Measurements from ENCODE around the gene NOSIP.

NOSIP gene

DNA sequence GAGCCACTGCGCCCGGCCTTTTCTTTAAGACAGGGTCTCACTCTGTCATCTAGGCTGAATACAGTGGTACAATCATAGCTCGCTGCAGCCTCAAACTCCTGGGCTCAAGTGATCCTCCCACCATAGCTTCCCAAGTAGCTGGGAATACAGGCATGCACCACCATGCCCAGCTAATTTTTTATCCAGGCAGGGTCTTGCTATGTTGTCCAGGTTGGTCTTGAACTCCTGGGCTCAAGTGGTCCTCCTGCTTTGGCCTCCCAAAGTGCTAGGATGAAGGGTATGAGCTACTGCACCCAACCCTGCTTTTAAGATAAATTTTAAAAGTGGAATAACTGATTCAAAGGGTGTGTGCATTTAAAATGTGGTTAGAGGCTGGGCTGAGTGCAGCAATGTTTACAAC is 14.1 kb downstream of the NOSIP start:
- TF ChIP-seq ZFX (IDR thresholded peaks at IDR 0.05), result no peak
- TF ChIP-seq, protein P1, sequence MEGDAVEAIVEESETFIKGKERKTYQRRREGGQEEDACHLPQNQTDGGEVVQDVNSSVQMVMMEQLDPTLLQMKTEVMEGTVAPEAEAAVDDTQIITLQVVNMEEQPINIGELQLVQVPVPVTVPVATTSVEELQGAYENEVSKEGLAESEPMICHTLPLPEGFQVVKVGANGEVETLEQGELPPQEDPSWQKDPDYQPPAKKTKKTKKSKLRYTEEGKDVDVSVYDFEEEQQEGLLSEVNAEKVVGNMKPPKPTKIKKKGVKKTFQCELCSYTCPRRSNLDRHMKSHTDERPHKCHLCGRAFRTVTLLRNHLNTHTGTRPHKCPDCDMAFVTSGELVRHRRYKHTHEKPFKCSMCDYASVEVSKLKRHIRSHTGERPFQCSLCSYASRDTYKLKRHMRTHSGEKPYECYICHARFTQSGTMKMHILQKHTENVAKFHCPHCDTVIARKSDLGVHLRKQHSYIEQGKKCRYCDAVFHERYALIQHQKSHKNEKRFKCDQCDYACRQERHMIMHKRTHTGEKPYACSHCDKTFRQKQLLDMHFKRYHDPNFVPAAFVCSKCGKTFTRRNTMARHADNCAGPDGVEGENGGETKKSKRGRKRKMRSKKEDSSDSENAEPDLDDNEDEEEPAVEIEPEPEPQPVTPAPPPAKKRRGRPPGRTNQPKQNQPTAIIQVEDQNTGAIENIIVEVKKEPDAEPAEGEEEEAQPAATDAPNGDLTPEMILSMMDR (conservative IDR thresholded peaks at IDR 0.05), result no peak

DNA sequence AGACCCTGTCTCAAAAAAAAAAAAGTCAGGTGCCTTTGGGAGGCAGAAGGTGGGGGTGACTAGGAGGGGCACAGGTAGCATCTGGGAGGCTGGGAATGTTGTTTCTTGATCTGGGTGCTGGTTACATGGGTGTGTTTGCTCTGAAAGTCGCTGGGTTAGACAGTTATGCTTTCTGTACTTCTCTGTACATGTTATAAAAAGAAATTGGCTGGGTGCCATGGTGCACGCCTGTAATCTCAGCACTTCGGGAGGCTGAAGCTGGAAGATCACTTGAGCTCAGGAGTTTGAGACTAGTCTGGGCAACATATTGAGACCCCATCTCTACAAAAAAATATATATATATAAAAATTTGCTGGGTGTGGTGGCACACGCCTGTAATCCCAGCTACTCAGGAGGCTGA is 15.1 kb downstream of the NOSIP start:
- TF ChIP-seq ZFX (IDR thresholded peaks at IDR 0.05), result no peak
- TF ChIP-seq, protein P1 (conservative IDR thresholded peaks at IDR 0.05), result no peak
- no peak overlapping the region for H3K27ac ChIP-seq

More for the DNA sequence above, 14.1 kb downstream of the NOSIP start:
- no peak overlapping the region for H3K27ac ChIP-seq

DNA sequence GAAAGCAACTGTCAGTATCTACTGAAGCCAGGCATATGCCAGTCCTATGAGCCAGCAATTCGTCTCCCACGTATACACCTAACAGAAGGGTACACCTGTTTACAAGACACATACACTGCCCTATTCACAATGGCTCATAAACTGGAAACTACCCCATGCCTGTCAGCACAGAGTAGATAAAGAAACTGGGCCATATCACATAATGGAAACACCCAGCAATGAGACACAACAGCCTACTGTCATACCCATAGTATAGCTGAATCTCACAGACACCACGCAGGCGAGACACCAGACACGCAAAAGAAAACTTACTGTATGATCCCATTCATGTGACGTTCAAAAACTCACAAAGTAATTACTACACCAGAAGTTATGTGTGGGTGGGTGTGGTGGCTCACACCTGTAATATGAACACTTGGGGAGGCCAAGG is 15.7 kb downstream of the NOSIP start:
- TF ChIP-seq ZFX (IDR thresholded peaks at IDR 0.05), result no peak
- TF ChIP-seq, protein P1 (conservative IDR thresholded peaks at IDR 0.05), result no peak
- no peak overlapping the region for H3K27ac ChIP-seq

DNA sequence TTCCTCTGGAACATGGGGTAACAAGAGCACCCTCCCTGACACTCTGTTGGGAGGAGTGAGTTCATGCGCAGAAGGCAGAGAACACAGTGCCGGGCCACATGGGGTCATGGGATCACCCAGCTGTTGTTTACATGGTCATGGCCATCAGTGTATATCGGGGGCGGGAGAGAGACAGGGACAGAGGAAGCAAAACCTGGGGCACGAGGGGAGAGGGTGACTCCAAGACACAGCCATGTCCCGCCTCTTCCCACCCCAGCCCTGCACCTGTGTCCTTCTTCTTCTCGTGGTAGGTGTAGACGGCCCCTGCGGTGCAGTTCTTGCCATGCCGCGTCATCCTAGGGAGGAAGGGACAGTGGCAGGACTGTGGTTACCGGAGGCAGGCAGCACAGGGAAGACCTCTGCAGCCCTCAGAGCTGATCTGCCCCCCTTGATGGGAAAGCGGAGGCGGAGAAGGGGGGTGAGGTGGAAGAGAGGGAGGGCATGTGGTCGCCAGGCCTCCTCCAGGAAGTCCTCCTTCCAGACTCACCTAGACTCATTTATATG is 19.9 kb downstream of the NOSIP start:
- TF ChIP-seq ZFX (IDR thresholded peaks at IDR 0.05), result no peak
- TF ChIP-seq, protein P1 (conservative IDR thresholded peaks at IDR 0.05), result no peak

DNA sequence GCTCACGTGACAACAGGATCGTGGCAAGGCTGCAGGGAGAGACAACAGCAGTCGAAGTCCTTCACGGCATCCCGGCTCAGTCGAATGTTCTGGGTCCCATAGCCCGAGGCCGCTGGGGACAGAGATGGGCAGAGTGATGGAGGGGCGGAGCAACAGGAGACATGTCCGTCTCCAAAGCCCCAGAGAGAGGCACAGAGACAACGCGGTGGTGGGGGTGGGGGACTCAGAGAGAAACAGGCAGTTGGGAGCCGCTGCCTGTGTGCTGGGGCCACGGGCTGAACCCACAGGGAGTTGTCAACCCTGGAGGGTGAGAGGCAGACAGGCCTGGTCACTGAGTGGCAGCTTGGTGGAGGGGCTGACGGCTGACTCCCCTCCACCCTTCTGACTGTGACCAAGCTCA is 20.4 kb downstream of the NOSIP start:
- TF ChIP-seq, protein P1 (conservative IDR thresholded peaks at IDR 0.05), result no peak
- TF ChIP-seq ZFX (IDR thresholded peaks at IDR 0.05), result no peak
- H3K27ac ChIP-seq, result no peak overlapping the region

More for the DNA sequence above, 19.9 kb downstream of the NOSIP start:
- H3K27ac ChIP-seq, result no peak overlapping the region

DNA sequence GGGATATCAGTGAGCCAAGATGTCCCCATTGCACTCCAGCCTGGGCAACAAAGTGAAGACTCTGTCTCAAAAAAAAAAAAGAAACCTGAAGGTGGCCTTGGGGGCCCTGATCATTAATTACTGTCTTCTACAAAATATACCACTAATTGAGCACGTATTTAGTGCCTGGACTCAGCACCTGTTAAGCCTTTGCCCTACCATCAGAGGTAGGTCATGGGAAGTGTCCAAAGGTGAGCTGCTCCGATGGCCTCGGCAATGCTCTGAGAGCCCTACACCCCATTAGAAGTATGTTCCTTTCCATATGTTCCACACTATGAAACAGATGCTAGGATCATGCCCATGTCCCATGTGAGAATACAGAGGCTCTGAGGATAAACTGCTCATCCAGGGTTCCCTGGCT is 20.9 kb downstream of the NOSIP start:
- TF ChIP-seq, protein P1 (conservative IDR thresholded peaks at IDR 0.05), result no peak
- no peak for TF ChIP-seq ZFX (IDR thresholded peaks at IDR 0.05)
- no peak overlapping the region for H3K27ac ChIP-seq

DNA sequence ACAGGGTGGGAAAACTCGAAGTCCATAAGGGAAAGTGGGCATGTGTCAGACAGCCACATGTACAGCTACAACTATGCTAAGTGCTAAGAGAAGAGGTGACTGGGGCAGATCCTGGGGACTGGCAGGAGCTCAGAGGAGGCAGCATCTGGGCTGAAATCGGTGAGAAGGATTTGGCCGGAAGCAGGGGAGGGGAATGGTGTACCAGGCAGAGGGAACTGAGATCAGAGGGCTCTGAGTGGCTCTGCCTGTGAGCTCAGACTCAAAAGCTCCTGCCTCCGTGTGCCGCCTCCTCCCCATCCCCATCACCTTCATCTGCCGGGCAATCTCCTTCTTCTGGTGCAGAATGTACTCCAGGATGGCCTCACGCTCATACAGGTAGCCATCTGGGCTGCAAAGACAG is 21.8 kb downstream of the NOSIP start:
- no peak for TF ChIP-seq ZFX (IDR thresholded peaks at IDR 0.05)
- TF ChIP-seq, protein P1 (conservative IDR thresholded peaks at IDR 0.05), result no peak
- no peak overlapping the region for H3K27ac ChIP-seq

Measured in C4-2B (cell line).